Measurements from ENCODE around the gene PPP2CA. TPM values are rescaled to one million over a fixed set of nuclear protein-coding genes. Genes with fewer than 3 reads are reported as not detected.

The PPP2CA gene
- total RNA-seq, 1 experiment from 2014 or later, result 178 TPM

- H3K27ac Mint-ChIP-seq, result no peak overlapping the region
- no peak for TF ChIP-seq ZNF671 (CRISPR knock-in tag; IDR thresholded peaks at IDR 0.05)
- no peak for TF ChIP-seq CDX4 (CRISPR knock-in tag; IDR thresholded peaks at IDR 0.05; ENCODE audit: borderline replicate concordance)
- no peak for TF ChIP-seq MYBL2 (CRISPR knock-in tag; IDR thresholded peaks at IDR 0.05)
- TF ChIP-seq ZNF232 (CRISPR knock-in tag; IDR thresholded peaks at IDR 0.05), result no peak
- TF ChIP-seq ATF1 (CRISPR knock-in tag; IDR thresholded peaks at IDR 0.05), result no peak
- TF ChIP-seq ZNF512 (CRISPR knock-in tag; IDR thresholded peaks at IDR 0.05; ENCODE audit: borderline replicate concordance), result no peak
- TF ChIP-seq ZNF416 (CRISPR knock-in tag; IDR thresholded peaks at IDR 0.05), result no peak
- TF ChIP-seq ZNF281 (CRISPR knock-in tag; IDR thresholded peaks at IDR 0.05), result no peak
- TF ChIP-seq ZSCAN18 (CRISPR knock-in tag; IDR thresholded peaks at IDR 0.05), result no peak
- TF ChIP-seq NR1H2 (CRISPR knock-in tag; IDR thresholded peaks at IDR 0.05), result no peak
- no peak for TF ChIP-seq E2F1 (CRISPR knock-in tag; IDR thresholded peaks at IDR 0.05)
- TF ChIP-seq CREB1 (CRISPR knock-in tag; IDR thresholded peaks at IDR 0.05), result no peak
- no peak for TF ChIP-seq SOX15 (CRISPR knock-in tag; IDR thresholded peaks at IDR 0.05)
- no peak for TF ChIP-seq E2F5 (CRISPR knock-in tag; IDR thresholded peaks at IDR 0.05)
- TF ChIP-seq TEAD4 (CRISPR knock-in tag; IDR thresholded peaks at IDR 0.05), result no peak
- TF ChIP-seq TP53 (CRISPR knock-in tag; IDR thresholded peaks at IDR 0.05), result no peak
- no peak for TF ChIP-seq PREB (CRISPR knock-in tag; IDR thresholded peaks at IDR 0.05; ENCODE audit: borderline replicate concordance)
- TF ChIP-seq ARID4B (CRISPR knock-in tag; IDR thresholded peaks at IDR 0.05; ENCODE audit: borderline replicate concordance), result no peak
- CTCF ChIA-PET, result interaction anchor here (0.8 kb wide), 1 partner anchor 40 kb away, joined by 3 read pairs; no protein-coding TSS in a partner anchor
- peaks cover 5% of the 10 kb centered on the region for H3K27me3 Mint-ChIP-seq (ENCODE audit: low read depth)
- POLR2A ChIA-PET, result no interaction called here
- peaks cover 25% of the 10 kb centered on the region for H3K4me1 Mint-ChIP-seq
- no peak overlapping the region for H3K4me3 Mint-ChIP-seq
- DNase-seq (ENCODE audit: low spot score), result no peak
- H3K36me3 Mint-ChIP-seq, result no peaks in the 10 kb centered on the region
- ATAC-seq, result no peak
- H3K9me3 Mint-ChIP-seq, result no peaks in the 10 kb centered on the region
Measured at GRCh38 chr5:134249469-134250379, 23.9 kb upstream of the PPP2CA start.

Measured in WTC11 (cell line).